ENCODE data around the gene NAT8.
"Not testable (repeated sequence)": the region's sequence is repeated elsewhere in the genome, so short reads cannot be mapped to it uniquely, and the experiment has no call there.

- not testable (repeated sequence) for TF ChIP-seq CTCF (IDR thresholded peaks at IDR 0.05; ENCODE audit: low read depth, low read length, poor library complexity, severe bottlenecking); EZH2phosphoT487 (IDR thresholded peaks at IDR 0.05; ENCODE audit: borderline replicate concordance, low read length)
Observed at GRCh38 chr2:73628493-73628892, 13.7 kb downstream of the NAT8 start.
